Activated CD8-positive, alpha-beta T cell treated with anti-CD3 and anti-CD28 coated beads, Interleukin-2, amount 10 ng/mL, durations not matched to agents 7 days and 5 days (primary cell): ENCODE measurements around the gene RBPJ. TPM values are rescaled to one million over a fixed set of nuclear protein-coding genes. Genes with fewer than 3 reads are reported as not detected.

Experiments used
- ATAC-seq: fragments of 150-1000 bp; cut with Tn5 transposase; one replicate; pipeline ENCODE4 v1.10.0; 2021; ENCODE audit warnings: moderate library complexity
- CTCF ChIA-PET: fragments of 350-600 bp; sonication (Branson Sonifier 250); formaldehyde crosslinking; loops from one replicate; lab custom pipeline; 2021; ENCODE audit warnings: antibody characterized with exemption; lab: Charles Lee
- POLR2A ChIA-PET: fragments of 350-600 bp; sonication (Branson Sonifier 250); formaldehyde crosslinking; loops from one replicate; lab custom pipeline; 2021; ENCODE audit warnings: antibody characterized with exemption; lab: Charles Lee
- DNase-seq: peaks from one replicate; pipeline ENCODE4 v3.0.0-alpha.2; 2020
- H3K27ac Mint-ChIP-seq: one replicate; pipeline ENCODE4 v1.8.0; 2021; ENCODE audit warnings: mild to moderate bottlenecking, mixed read lengths
- H3K27me3 Mint-ChIP-seq: one replicate; pipeline ENCODE4 v1.8.0; 2021; ENCODE audit warnings: low read depth, mixed read lengths
- H3K36me3 Mint-ChIP-seq: one replicate; pipeline ENCODE4 v1.8.0; 2021; ENCODE audit warnings: low read depth, mixed read lengths
- H3K4me1 Mint-ChIP-seq: one replicate; pipeline ENCODE4 v1.8.0; 2021; ENCODE audit warnings: low read depth, mixed read lengths
- H3K4me3 Mint-ChIP-seq: one replicate; pipeline ENCODE4 v1.8.0; 2021; ENCODE audit warnings: mild to moderate bottlenecking, mixed read lengths
- H3K9me3 Mint-ChIP-seq: one replicate; pipeline ENCODE4 v1.8.0; 2022; ENCODE audit warnings: mixed read lengths; ENCODE audit not compliant: insufficient read depth
- total RNA-seq, 2 experiments: library from RNA; stranded (reverse); gene quantifications; one replicate each; pipeline ENCODE4 v1.2.3, GENCODE V29; 2021

RBPJ gene
- total RNA-seq, 2 experiments from 2014 or later, result 61.7 to 72.3 TPM

- POLR2A ChIA-PET, result no interaction called here
- no peak for DNase-seq
- no peaks in the 10 kb centered on the region for H3K4me1 Mint-ChIP-seq
- H3K4me3 Mint-ChIP-seq, result no peak overlapping the region
- ATAC-seq, result no peak
- H3K27me3 Mint-ChIP-seq, result no peaks in the 10 kb centered on the region
- no peaks in the 10 kb centered on the region for H3K36me3 Mint-ChIP-seq
- CTCF ChIA-PET, result interaction anchor here (1.5 kb wide), 1 partner anchor 476 kb away, joined by 3 read pairs; no protein-coding TSS in a partner anchor
- H3K27ac Mint-ChIP-seq, result no peak overlapping the region
- H3K9me3 Mint-ChIP-seq, result no peaks in the 10 kb centered on the region
Measured at GRCh38 chr4:26464420-26465095, 143.7 kb downstream of the RBPJ start.

DNA sequence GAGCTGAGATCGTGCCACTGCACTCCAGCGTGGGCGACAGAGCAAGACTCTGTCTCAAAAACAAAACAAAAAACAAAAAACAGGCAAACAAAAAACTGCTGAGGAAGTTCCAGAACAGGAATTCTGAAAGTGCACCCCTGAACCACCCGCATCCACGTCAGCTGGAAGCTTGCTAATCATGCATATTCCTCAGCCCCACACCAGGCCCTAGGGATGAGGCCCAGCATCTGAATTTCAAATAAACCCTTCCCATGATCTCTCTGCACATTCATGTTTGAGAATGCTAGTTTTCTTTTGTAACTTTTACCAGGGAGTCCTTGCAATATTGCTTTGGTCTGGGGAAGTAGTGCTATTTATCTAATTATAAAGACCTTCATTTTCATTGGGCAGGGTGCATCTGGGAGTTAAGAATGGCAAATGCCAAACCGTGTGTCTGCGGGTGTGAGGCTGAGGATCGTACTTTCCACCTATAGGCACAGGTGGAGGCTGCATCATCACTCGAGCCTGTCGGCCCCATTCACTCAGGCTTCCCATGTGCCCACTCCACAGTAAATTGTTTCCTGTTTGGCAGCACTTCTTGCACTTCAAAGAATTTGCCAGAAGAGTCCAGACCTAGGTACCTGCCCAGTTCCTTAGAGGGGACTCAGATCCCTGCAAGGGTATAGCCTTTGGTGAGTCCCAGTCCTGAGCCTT is 145.9 kb downstream of the RBPJ start:
- Mint-ChIP-seq H3K27me3 (peaks cover 6% of the 10 kb centered on the region), H3K27ac (no peak overlapping the region), H3K36me3 (no peaks in the 10 kb centered on the region), H3K9me3 (no peaks in the 10 kb centered on the region), H3K4me3 (no peak overlapping the region), H3K4me1 (no peaks in the 10 kb centered on the region)
- ATAC-seq (no peak), DNase-seq (no peak)
- ChIA-PET CTCF (no interaction called here), POLR2A (no interaction called here)

GRCh38 chr4:26467724-26468123 is 146.9 kb downstream of the RBPJ start:
- H3K36me3 Mint-ChIP-seq, result no peaks in the 10 kb centered on the region
- POLR2A ChIA-PET, result no interaction called here
- H3K27me3 Mint-ChIP-seq, result peaks cover 6% of the 10 kb centered on the region
- ATAC-seq (no peak), DNase-seq (no peak)
- no peaks in the 10 kb centered on the region for H3K4me1 Mint-ChIP-seq
- CTCF ChIA-PET, result no interaction called here
- no peak overlapping the region for H3K27ac Mint-ChIP-seq
- H3K4me3 Mint-ChIP-seq, result no peak overlapping the region
- no peaks in the 10 kb centered on the region for H3K9me3 Mint-ChIP-seq

DNA sequence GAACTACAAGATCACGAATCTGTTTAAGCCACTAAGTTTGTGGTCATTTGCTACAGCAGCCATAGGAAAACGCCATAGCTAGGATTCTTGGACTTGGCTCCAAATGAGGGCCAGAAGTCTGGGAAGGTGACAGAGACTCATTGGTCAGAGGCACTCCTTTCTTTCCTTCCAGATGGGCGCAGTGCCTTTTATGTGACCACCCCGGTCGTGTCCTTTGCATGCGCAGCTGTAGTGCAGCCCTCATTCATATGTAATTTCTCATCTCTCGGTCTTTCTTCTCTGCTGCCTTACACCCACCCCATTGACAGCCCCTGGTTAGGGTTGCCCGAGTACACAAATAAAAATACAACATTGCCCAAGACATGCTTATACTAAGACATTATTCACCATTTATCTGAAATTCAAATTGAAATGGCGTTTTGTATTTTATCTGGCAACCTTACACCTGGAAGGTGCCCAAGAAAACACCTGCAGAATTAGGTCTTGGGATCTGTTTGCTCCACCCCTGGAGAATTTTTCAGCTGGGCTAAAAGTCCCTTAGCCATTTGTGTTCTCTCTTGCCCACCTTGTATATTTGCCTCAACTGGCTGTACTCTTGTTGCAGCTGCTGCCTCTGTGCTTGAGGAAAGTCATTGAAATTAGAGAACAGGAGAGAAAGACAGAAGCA is 147.6 kb downstream of the RBPJ start:
- no peak for ATAC-seq

DNA sequence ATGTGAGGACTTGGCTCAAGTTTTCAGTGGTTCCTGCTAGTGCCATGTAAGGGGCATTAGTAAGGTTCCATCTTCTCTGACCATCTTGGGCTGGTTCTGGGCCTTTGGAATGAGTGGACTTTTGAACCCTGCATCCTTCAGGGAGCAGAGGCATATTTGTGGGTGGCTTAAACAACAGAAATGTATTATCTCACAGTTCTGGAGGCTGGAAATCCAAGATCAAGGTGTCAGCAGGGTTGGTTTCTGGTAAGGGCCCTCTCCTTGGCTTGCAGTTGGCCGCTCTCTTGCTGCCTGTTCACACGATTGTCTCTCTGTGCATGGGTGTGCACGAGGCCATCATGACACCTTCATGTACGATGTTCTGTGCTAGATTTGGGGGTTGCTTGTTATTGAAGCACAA is 148.2 kb downstream of the RBPJ start:
- POLR2A ChIA-PET, result no interaction called here
- no peaks in the 10 kb centered on the region for H3K36me3 Mint-ChIP-seq
- ATAC-seq, result no peak
- no peak overlapping the region for H3K27ac Mint-ChIP-seq
- CTCF ChIA-PET, result no interaction called here
- no peaks in the 10 kb centered on the region for H3K4me1 Mint-ChIP-seq
- DNase-seq, result no peak
- no peak overlapping the region for H3K4me3 Mint-ChIP-seq
- H3K27me3 Mint-ChIP-seq, result peaks cover 6% of the 10 kb centered on the region
- H3K9me3 Mint-ChIP-seq, result no peaks in the 10 kb centered on the region

More for the DNA sequence above, 147.6 kb downstream of the RBPJ start:
- DNase-seq, result no peak
- ChIA-PET CTCF (no interaction called here), POLR2A (no interaction called here)
- Mint-ChIP-seq H3K4me1 (no peaks in the 10 kb centered on the region), H3K27ac (no peak overlapping the region), H3K36me3 (no peaks in the 10 kb centered on the region), H3K9me3 (no peaks in the 10 kb centered on the region), H3K27me3 (peaks cover 6% of the 10 kb centered on the region), H3K4me3 (no peak overlapping the region)

GRCh38 chr4:26471890-26472289 is 151.1 kb downstream of the RBPJ start:
- no peak for ATAC-seq
- no peak overlapping the region for H3K27ac Mint-ChIP-seq
- H3K36me3 Mint-ChIP-seq, result no peaks in the 10 kb centered on the region
- peaks cover 6% of the 10 kb centered on the region for H3K27me3 Mint-ChIP-seq
- CTCF ChIA-PET, result interaction anchor here (1.0 kb wide), 1 partner anchor 534 kb away, joined by 3 read pairs; no protein-coding TSS in a partner anchor
- no peaks in the 10 kb centered on the region for H3K9me3 Mint-ChIP-seq
- POLR2A ChIA-PET, result no interaction called here
- no peak for DNase-seq
- no peak overlapping the region for H3K4me3 Mint-ChIP-seq
- H3K4me1 Mint-ChIP-seq, result no peaks in the 10 kb centered on the region

DNA sequence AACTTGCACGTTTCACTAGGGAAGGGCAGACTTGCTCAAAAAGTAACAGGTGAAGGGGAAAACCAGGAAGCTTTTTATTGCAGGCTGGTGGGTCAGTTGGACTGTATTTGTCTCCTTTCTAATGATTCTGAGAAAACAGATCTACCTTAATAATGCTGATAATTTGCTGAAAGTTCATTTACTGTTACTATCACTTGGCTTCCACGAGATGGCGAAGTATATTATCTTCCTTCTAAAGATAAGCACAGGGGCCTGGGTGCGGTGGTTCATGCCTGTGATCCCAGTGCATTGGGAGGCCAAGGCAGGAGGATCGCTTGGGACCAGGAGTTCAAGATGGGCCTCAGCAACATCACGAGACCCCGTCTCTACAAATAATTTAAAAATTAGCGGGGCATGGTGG is 153.1 kb downstream of the RBPJ start:
- no peak for ATAC-seq
- no peaks in the 10 kb centered on the region for H3K36me3 Mint-ChIP-seq
- no peak overlapping the region for H3K27ac Mint-ChIP-seq
- DNase-seq, result no peak
- H3K4me3 Mint-ChIP-seq, result no peak overlapping the region
- CTCF ChIA-PET, result no interaction called here
- H3K9me3 Mint-ChIP-seq, result no peaks in the 10 kb centered on the region
- no peaks in the 10 kb centered on the region for H3K4me1 Mint-ChIP-seq
- peaks cover 6% of the 10 kb centered on the region for H3K27me3 Mint-ChIP-seq
- POLR2A ChIA-PET, result no interaction called here

GRCh38 chr4:26474551-26474950 is 153.7 kb downstream of the RBPJ start:
- Mint-ChIP-seq H3K27ac (no peak overlapping the region), H3K27me3 (peaks cover 6% of the 10 kb centered on the region), H3K36me3 (no peaks in the 10 kb centered on the region), H3K9me3 (no peaks in the 10 kb centered on the region), H3K4me1 (no peaks in the 10 kb centered on the region), H3K4me3 (no peak overlapping the region)
- DNase-seq, result no peak
- ChIA-PET POLR2A (no interaction called here), CTCF (no interaction called here)
- no peak for ATAC-seq

GRCh38 chr4:26475716-26476115 is 154.9 kb downstream of the RBPJ start:
- ChIA-PET CTCF (no interaction called here), POLR2A (no interaction called here)
- Mint-ChIP-seq H3K36me3 (no peaks in the 10 kb centered on the region), H3K27me3 (peaks cover under 1% of the 10 kb centered on the region), H3K9me3 (no peaks in the 10 kb centered on the region), H3K27ac (no peak overlapping the region), H3K4me1 (no peaks in the 10 kb centered on the region), H3K4me3 (no peak overlapping the region)
- DNase-seq (no peak), ATAC-seq (no peak)

DNA sequence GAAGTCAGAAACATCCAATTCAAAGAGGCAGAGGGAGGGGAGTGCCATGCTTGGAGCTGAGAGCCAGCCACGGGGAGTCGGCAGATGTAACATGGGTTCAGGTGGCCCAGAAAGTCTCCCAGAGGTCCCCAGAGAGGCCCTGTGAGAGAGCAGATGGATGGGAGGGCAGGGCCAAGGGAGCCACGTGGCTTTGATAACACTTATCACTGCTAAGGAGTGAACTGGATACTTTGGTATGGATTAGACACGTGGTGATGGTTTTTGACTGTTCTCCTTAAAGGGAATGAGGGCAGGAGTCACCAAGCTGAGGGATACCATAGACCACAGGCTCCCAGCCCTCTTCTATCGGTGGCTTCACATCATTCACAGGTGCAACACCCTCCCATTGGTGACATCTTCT is 155.7 kb downstream of the RBPJ start:
- H3K27ac Mint-ChIP-seq, result no peak overlapping the region
- ChIA-PET CTCF (no interaction called here), POLR2A (no interaction called here)

GRCh38 chr4:26478330-26478729 is 157.5 kb downstream of the RBPJ start:
- DNase-seq (no peak), ATAC-seq (no peak)
- Mint-ChIP-seq H3K27me3 (no peaks in the 10 kb centered on the region), H3K9me3 (no peaks in the 10 kb centered on the region), H3K4me1 (no peaks in the 10 kb centered on the region), H3K27ac (no peak overlapping the region), H3K4me3 (no peak overlapping the region), H3K36me3 (no peaks in the 10 kb centered on the region)
- ChIA-PET POLR2A (no interaction called here), CTCF (no interaction called here)

More for the DNA sequence above, 155.7 kb downstream of the RBPJ start:
- Mint-ChIP-seq H3K4me3 (no peak overlapping the region), H3K36me3 (no peaks in the 10 kb centered on the region), H3K9me3 (no peaks in the 10 kb centered on the region), H3K4me1 (no peaks in the 10 kb centered on the region), H3K27me3 (no peaks in the 10 kb centered on the region)
- ATAC-seq, result no peak
- no peak for DNase-seq
